H9 (cell line): ENCODE data around the gene CARD11. TPM values are rescaled to one million over a fixed set of nuclear protein-coding genes. Genes with fewer than 3 reads are reported as not detected.

Experiments used
- DNase-seq: peaks from one replicate; pipeline ENCODE4 v3.0.0-alpha.2; 2017
- H2AFZ ChIP-seq: one replicate; pipeline ENCODE4 v1.6.1; 2013; ENCODE audit warnings: mild to moderate bottlenecking, low read length, control low read depth, moderate library complexity
- H2AK5ac ChIP-seq: 2 replicates; pipeline ENCODE4 v1.6.1; 2013; ENCODE audit warnings: low read length, control low read depth, mixed read lengths; ENCODE audit not compliant: insufficient read length
- H2BK120ac ChIP-seq: one replicate; pipeline ENCODE4 v1.6.1; 2013; ENCODE audit warnings: low read depth, mild to moderate bottlenecking, low read length, control low read depth, inconsistent platforms; ENCODE audit not compliant: poor library complexity, severe bottlenecking
- H2BK12ac ChIP-seq: 2 replicates; pipeline ENCODE4 v1.6.1; 2013; ENCODE audit warnings: low read length, control low read depth, mixed read lengths, low read depth; ENCODE audit not compliant: insufficient read length
- H2BK15ac ChIP-seq: 2 replicates; pipeline ENCODE4 v1.6.1; 2013; ENCODE audit warnings: low read depth, low read length, control low read depth
- H2BK20ac ChIP-seq: one replicate; pipeline ENCODE4 v1.6.1; 2013; ENCODE audit warnings: low read depth, mild to moderate bottlenecking, low read length, control low read depth, inconsistent platforms; ENCODE audit not compliant: poor library complexity, severe bottlenecking
- H2BK5ac ChIP-seq: 2 replicates; pipeline ENCODE4 v1.6.1; 2013; ENCODE audit warnings: low read length, control low read depth, mixed read lengths; ENCODE audit not compliant: insufficient read length
- H3K14ac ChIP-seq: 2 replicates; pipeline ENCODE4 v1.6.1; 2013; ENCODE audit warnings: low read length, control low read depth; ENCODE audit not compliant: insufficient read depth
- H3K18ac ChIP-seq: 2 replicates; pipeline ENCODE4 v1.6.1; 2013; ENCODE audit warnings: low read depth, mild to moderate bottlenecking, mixed read lengths, low read length, control low read depth; ENCODE audit not compliant: insufficient read length
- H3K23ac ChIP-seq: 2 replicates; pipeline ENCODE4 v1.6.1; 2013; ENCODE audit warnings: low read length, control low read depth, mixed read lengths, low read depth; ENCODE audit not compliant: insufficient read length
- H3K23me2 ChIP-seq: 2 replicates; pipeline ENCODE4 v1.6.1; 2013; ENCODE audit warnings: low read depth, mild to moderate bottlenecking, mixed read lengths, low read length, control low read depth; ENCODE audit not compliant: insufficient read length, poor library complexity, severe bottlenecking
- H3K27ac ChIP-seq: 2 replicates; pipeline ENCODE4 v1.5.1; 2013; ENCODE audit warnings: low read length, control low read depth, mixed read lengths, low read depth; ENCODE audit not compliant: insufficient read length
- H3K27me3 ChIP-seq: 2 replicates; pipeline ENCODE4 v1.6.1; 2013; ENCODE audit warnings: low read length, control low read depth, inconsistent platforms; ENCODE audit not compliant: insufficient read depth
- H3K4ac ChIP-seq: 2 replicates; pipeline ENCODE4 v1.6.1; 2013; ENCODE audit warnings: low read depth, mild to moderate bottlenecking, control low read depth, inconsistent platforms, low read length, moderate library complexity
- H3K4me1 ChIP-seq: 2 replicates; pipeline ENCODE4 v1.6.1; 2013; ENCODE audit warnings: low read length, control low read depth, inconsistent platforms; ENCODE audit not compliant: insufficient read depth
- H3K4me2 ChIP-seq: 2 replicates; pipeline ENCODE4 v1.6.1; 2013; ENCODE audit warnings: low read length, control low read depth, mixed read lengths; ENCODE audit not compliant: insufficient read length, insufficient read depth
- H3K56ac ChIP-seq: 2 replicates; pipeline ENCODE4 v1.6.1; 2013; ENCODE audit warnings: low read depth, mild to moderate bottlenecking, mixed read lengths, low read length, control low read depth; ENCODE audit not compliant: insufficient read length
- H3K79me1 ChIP-seq: 2 replicates; pipeline ENCODE4 v1.6.1; 2013; ENCODE audit warnings: low read depth, mild to moderate bottlenecking, moderate library complexity, low read length, control low read depth, inconsistent platforms; ENCODE audit not compliant: insufficient read depth, poor library complexity, severe bottlenecking
- H3K79me2 ChIP-seq: 2 replicates; pipeline ENCODE4 v1.6.1; 2013; ENCODE audit warnings: low read length, control low read depth, inconsistent platforms; ENCODE audit not compliant: insufficient read depth
- H3K9ac ChIP-seq: 2 replicates; pipeline ENCODE4 v1.6.1; 2013; ENCODE audit warnings: low read length, control low read depth, mixed read lengths; ENCODE audit not compliant: insufficient read length; ENCODE audit errors: extremely low read depth
- H3K9me3 ChIP-seq: one replicate; pipeline ENCODE4 v1.6.1; 2013; ENCODE audit warnings: low read depth, low read length, inconsistent platforms; ENCODE audit not compliant: control insufficient read depth
- H3T11ph ChIP-seq: one replicate; pipeline ENCODE4 v1.6.1; 2013; ENCODE audit warnings: mild to moderate bottlenecking, low read length, control low read depth, inconsistent platforms
- H4K20me1 ChIP-seq: one replicate; pipeline ENCODE4 v1.6.1; 2013; ENCODE audit not compliant: control insufficient read depth, insufficient read length, insufficient read depth
- H4K5ac ChIP-seq: 2 replicates; pipeline ENCODE4 v1.6.1; 2013; ENCODE audit warnings: low read depth, mild to moderate bottlenecking, mixed read lengths, low read length, control low read depth; ENCODE audit not compliant: insufficient read length
- H4K8ac ChIP-seq: replicated peaks from 2 replicates; pipeline ENCODE4 v1.6.1; 2013; ENCODE audit warnings: low read length, control low read depth, mixed read lengths, low read depth; ENCODE audit not compliant: insufficient read length
- H4K91ac ChIP-seq: 2 replicates; pipeline ENCODE4 v1.6.1; 2013; ENCODE audit warnings: low read depth, mild to moderate bottlenecking, moderate library complexity, mixed read lengths, low read length, control low read depth; ENCODE audit not compliant: insufficient read length
- H3K27ac Mint-ChIP-seq, 3 experiments: 2 replicates in 2 of 3; 3 replicates in 1 of 3; pipeline ENCODE4 v1.8.0; 2020 to 2021; ENCODE audit warnings: mixed read lengths in 3 of 3, mild to moderate bottlenecking in 1 of 3, moderate library complexity in 1 of 3
- H3K27me3 Mint-ChIP-seq: 2 replicates; pipeline ENCODE4 v1.8.0; 2021; ENCODE audit warnings: low read depth, mild to moderate bottlenecking, moderate library complexity, mixed read lengths
- H3K36me3 Mint-ChIP-seq, 3 experiments: 2 replicates in 2 of 3; 3 replicates in 1 of 3; pipeline ENCODE4 v1.8.0; 2020 to 2021; ENCODE audit warnings: low read depth in 3 of 3, mixed read lengths in 3 of 3; ENCODE audit not compliant: insufficient read depth in 1 of 3
- H3K4me1 Mint-ChIP-seq, 2 experiments: 2 replicates each; pipeline ENCODE4 v1.8.0; 2020; ENCODE audit warnings: mixed read lengths in 2 of 2
- H3K4me3 Mint-ChIP-seq, 2 experiments: 2 replicates in 1 of 2; 3 replicates in 1 of 2; pipeline ENCODE4 v1.8.0; 2020 to 2021; ENCODE audit warnings: mild to moderate bottlenecking in 2 of 2, mixed read lengths in 2 of 2, moderate library complexity in 1 of 2
- H3K9me3 Mint-ChIP-seq, 2 experiments: 2 replicates in 1 of 2; 3 replicates in 1 of 2; pipeline ENCODE4 v1.8.0; 2020; ENCODE audit warnings: mild to moderate bottlenecking in 2 of 2, mixed read lengths in 2 of 2, moderate library complexity in 1 of 2
- WGBS: extraction: QIAGEN DNeasy Blood & Tissue Kit; methylation state at CpG from one replicate; pipeline ENCODE4 v1.1.7; 2013; ENCODE audit warnings: missing lambda C conversion rate, low lambda C conversion rate, mixed read lengths; ENCODE audit not compliant: insufficient read length; ENCODE audit errors: extremely low coverage; 5-methylcytosine and 5-hydroxymethylcytosine counted together
- total RNA-seq: library from RNA; stranded (reverse); gene quantifications from 2 replicates; pipeline ENCODE4 v1.2.1, GENCODE V29; 2021
- TF ChIP-seq, protein P1 (sequence below): fragments of 200-600 bp; sonication (generic); conservative IDR thresholded peaks from 3 replicates; pipeline ENCODE4 v1.8.0; 2021; ENCODE audit warnings: antibody characterized with exemption, mild to moderate bottlenecking

Gene CARD11
- total RNA-seq, 1 experiment from 2014 or later = 20.0 TPM

DNA sequence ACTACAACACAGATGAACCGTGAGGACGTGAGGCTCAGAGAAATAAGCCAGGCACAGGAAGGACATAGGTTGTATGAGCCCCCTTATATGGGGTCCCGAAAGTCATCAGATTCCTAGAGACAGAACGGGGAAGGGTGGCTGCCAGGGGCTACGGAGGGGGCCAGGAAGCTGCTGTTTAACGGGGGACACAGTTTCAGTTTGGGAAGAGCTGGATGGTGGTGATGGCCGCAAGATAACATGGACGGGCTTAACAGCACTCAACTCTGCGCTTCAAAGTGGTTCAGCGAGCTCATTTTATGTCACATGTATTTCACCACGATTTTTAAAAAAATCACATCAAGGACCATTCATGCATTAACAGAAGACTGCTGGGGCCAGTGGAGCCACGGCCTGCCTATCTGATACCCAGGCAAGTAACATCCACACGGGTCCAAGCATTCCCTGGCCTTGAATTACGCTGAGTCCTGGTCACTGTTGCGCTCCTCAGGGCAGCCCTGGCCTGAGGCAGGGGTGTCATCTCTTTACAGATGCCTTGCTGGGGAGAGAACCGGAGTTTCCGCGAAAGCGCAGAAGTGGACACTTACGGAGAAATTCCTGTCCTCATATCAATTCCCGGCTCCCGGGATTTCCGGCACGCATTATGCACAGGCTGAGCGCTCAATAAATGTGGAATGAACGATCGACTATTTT lies 1.5 kb downstream of the CARD11 start:
- H4K91ac ChIP-seq = no peak overlapping the region
- DNase-seq = no peak
- Mint-ChIP-seq H3K36me3 (peaks cover 0 to 6% (median 0%) of the 10 kb centered on the region in 3 experiments; a peak in 2 of 7 replicates), H3K4me3 (peak overlapping the region; percentile 66 to 72), H3K27me3 (no peaks in the 10 kb centered on the region), H3K27ac (peak overlapping the region; percentile 37 to 53 (median 40); a peak in 3 of 7 replicates), H3K4me1 (peaks cover 11 to 17% of the 10 kb centered on the region in 2 experiments), H3K9me3 (no peaks in the 10 kb centered on the region)
- H3K27me3 ChIP-seq = no peaks in the 10 kb centered on the region
- no peak overlapping the region for H3K9ac ChIP-seq
- no peak overlapping the region for H4K8ac ChIP-seq
- no peak overlapping the region for H2AK5ac ChIP-seq
- TF ChIP-seq, protein P1, sequence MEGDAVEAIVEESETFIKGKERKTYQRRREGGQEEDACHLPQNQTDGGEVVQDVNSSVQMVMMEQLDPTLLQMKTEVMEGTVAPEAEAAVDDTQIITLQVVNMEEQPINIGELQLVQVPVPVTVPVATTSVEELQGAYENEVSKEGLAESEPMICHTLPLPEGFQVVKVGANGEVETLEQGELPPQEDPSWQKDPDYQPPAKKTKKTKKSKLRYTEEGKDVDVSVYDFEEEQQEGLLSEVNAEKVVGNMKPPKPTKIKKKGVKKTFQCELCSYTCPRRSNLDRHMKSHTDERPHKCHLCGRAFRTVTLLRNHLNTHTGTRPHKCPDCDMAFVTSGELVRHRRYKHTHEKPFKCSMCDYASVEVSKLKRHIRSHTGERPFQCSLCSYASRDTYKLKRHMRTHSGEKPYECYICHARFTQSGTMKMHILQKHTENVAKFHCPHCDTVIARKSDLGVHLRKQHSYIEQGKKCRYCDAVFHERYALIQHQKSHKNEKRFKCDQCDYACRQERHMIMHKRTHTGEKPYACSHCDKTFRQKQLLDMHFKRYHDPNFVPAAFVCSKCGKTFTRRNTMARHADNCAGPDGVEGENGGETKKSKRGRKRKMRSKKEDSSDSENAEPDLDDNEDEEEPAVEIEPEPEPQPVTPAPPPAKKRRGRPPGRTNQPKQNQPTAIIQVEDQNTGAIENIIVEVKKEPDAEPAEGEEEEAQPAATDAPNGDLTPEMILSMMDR = no peak
- no peak overlapping the region for H3K4me2 ChIP-seq
- H3K9me3 ChIP-seq = no peaks in the 10 kb centered on the region
- H3K14ac ChIP-seq = no peak overlapping the region
- WGBS = no CpG with 5 or more reads among the region's 27 CpGs
- no peak overlapping the region for H3K23ac ChIP-seq
- H2BK12ac ChIP-seq = no peak overlapping the region
- H2BK20ac ChIP-seq = no peak overlapping the region
- no peak overlapping the region for H3K27ac ChIP-seq
- peaks cover 3% of the 10 kb centered on the region; the same call in 1 of the 2 replicates for H3K79me2 ChIP-seq
- no peak overlapping the region for H3K18ac ChIP-seq
- no peaks in the 10 kb centered on the region; the same call in 1 of the 2 replicates for H3K4me1 ChIP-seq
- no peak overlapping the region for H3K4ac ChIP-seq
- H3T11ph ChIP-seq = no peak overlapping the region
- H2BK120ac ChIP-seq = no peak overlapping the region
- no peak overlapping the region for H2BK5ac ChIP-seq
- no peak overlapping the region for H3K56ac ChIP-seq
- no peak overlapping the region for H2BK15ac ChIP-seq
- H3K23me2 ChIP-seq = peaks cover 8% of the 10 kb centered on the region
- H3K79me1 ChIP-seq = no peaks in the 10 kb centered on the region
- no peak overlapping the region for H4K5ac ChIP-seq
- H2AFZ ChIP-seq = no peak overlapping the region
- H4K20me1 ChIP-seq = no peaks in the 10 kb centered on the region
